ENCODE measurements around the gene RNF126.
"Not testable (repeated sequence)": the region's sequence is repeated elsewhere in the genome, so short reads cannot be mapped to it uniquely, and the experiment has no call there.

Gene RNF126

GRCh38 chr19:640161-640558 lies 22.9 kb downstream of the RNF126 start:
- Histone ChIP-seq H3K36me3 (ENCODE audit: insufficient read depth, low read depth, low read length) (no peaks in the 10 kb centered on the region), H3K9ac (ENCODE audit: low read depth, low read length) (no peak overlapping the region), H3K27ac (ENCODE audit: low read length) (no peak overlapping the region), H3K4me3 (ENCODE audit: low read length) (no peak overlapping the region; the same call in 1 of the 2 replicates), H3K9me3 (ENCODE audit: insufficient read depth, low read depth, low read length) (no peaks in the 10 kb centered on the region), H3K27me3 (ENCODE audit: insufficient read depth, low read length) (peaks cover 26% of the 10 kb centered on the region), H3K4me1 (ENCODE audit: insufficient read depth, low read length) (no peaks in the 10 kb centered on the region)

- H3K36me3 ChIP-seq (ENCODE audit: insufficient read depth, low read depth, low read length) = no peaks in the 10 kb centered on the region
- no peak within 1 kb of the TSS for H3K27ac ChIP-seq (ENCODE audit: low read length)
- no peaks in the 10 kb centered on the region for H3K4me1 ChIP-seq (ENCODE audit: insufficient read depth, low read length)
- H3K9ac ChIP-seq (ENCODE audit: low read depth, low read length) = no peak within 1 kb of the TSS
- H3K9me3 ChIP-seq (ENCODE audit: insufficient read depth, low read depth, low read length) = no peaks in the 10 kb centered on the region
- peak within 1 kb of the TSS; percentile 58 for H3K4me3 ChIP-seq (ENCODE audit: low read length)
- peaks cover 26% of the 10 kb centered on the region for H3K27me3 ChIP-seq (ENCODE audit: insufficient read depth, low read length)
Measured at GRCh38 chr19:639253-640160, 23.5 kb downstream of the RNF126 start, which contains the start of gene FGF22. Gene FGF22, plus strand, starts transcription at chr19:639879. Its CDS starts 47 bp downstream, at chr19:639926.

- peaks cover 26% of the 10 kb centered on the region for H3K27me3 ChIP-seq (ENCODE audit: insufficient read depth, low read length)
- H3K27ac ChIP-seq (ENCODE audit: low read length) = no peak overlapping the region
- no peak overlapping the region for H3K9ac ChIP-seq (ENCODE audit: low read depth, low read length)
- H3K9me3 ChIP-seq (ENCODE audit: insufficient read depth, low read depth, low read length) = no peaks in the 10 kb centered on the region
- H3K4me1 ChIP-seq (ENCODE audit: insufficient read depth, low read length) = no peaks in the 10 kb centered on the region
- H3K36me3 ChIP-seq (ENCODE audit: insufficient read depth, low read depth, low read length) = no peaks in the 10 kb centered on the region
- peak overlapping the region; percentile 58; the same call in 1 of the 2 replicates for H3K4me3 ChIP-seq (ENCODE audit: low read length)
Measured at GRCh38 chr19:638906-639252, 24.1 kb downstream of the RNF126 start.

GRCh38 chr19:634975-635652 lies 27.9 kb downstream of the RNF126 start:
- Histone ChIP-seq H3K9me3 (ENCODE audit: insufficient read depth, low read depth, low read length) (no peaks in the 10 kb centered on the region), H3K27ac (ENCODE audit: low read length) (no peak overlapping the region), H3K9ac (ENCODE audit: low read depth, low read length) (no peak overlapping the region), H3K36me3 (ENCODE audit: insufficient read depth, low read depth, low read length) (peaks cover 11% of the 10 kb centered on the region; the same call in 1 of the 2 replicates), H3K4me1 (ENCODE audit: insufficient read depth, low read length) (no peaks in the 10 kb centered on the region), H3K4me3 (ENCODE audit: low read length) (no peak overlapping the region), H3K27me3 (ENCODE audit: insufficient read depth, low read length) (peaks cover 26% of the 10 kb centered on the region)

- no peak overlapping the region for H3K27ac ChIP-seq (ENCODE audit: low read length)
- H3K4me1 ChIP-seq (ENCODE audit: insufficient read depth, low read length) = no peaks in the 10 kb centered on the region
- peak overlapping the region; percentile 79; the same call in 1 of the 2 replicates for H3K9ac ChIP-seq (ENCODE audit: low read depth, low read length)
Measured at GRCh38 chr19:633786-634639, 29.0 kb downstream of the RNF126 start.

GRCh38 chr19:633068-633785 lies 29.8 kb downstream of the RNF126 start, which contains the start of gene POLRMT:
Gene POLRMT, minus strand, starts transcription at chr19:633537. Its CDS starts 25 bp downstream, at chr19:633512.
- H3K4me3 ChIP-seq (ENCODE audit: low read length) = peak within 1 kb of the TSS; percentile 99
- no peak within 1 kb of the TSS for H3K27ac ChIP-seq (ENCODE audit: low read length)
- peaks cover 14% of the 10 kb centered on the region for H3K27me3 ChIP-seq (ENCODE audit: insufficient read depth, low read length)
- H3K4me1 ChIP-seq (ENCODE audit: insufficient read depth, low read length) = no peaks in the 10 kb centered on the region
- H3K9ac ChIP-seq (ENCODE audit: low read depth, low read length) = peak within 1 kb of the TSS; percentile 92; the same call in 1 of the 2 replicates
- no peaks in the 10 kb centered on the region for H3K9me3 ChIP-seq (ENCODE audit: insufficient read depth, low read depth, low read length)
- peaks cover 23% of the 10 kb centered on the region; the same call in 1 of the 2 replicates for H3K36me3 ChIP-seq (ENCODE audit: insufficient read depth, low read depth, low read length)

More at GRCh38 chr19:633786-634639, 29.0 kb downstream of the RNF126 start:
- H3K9me3 ChIP-seq (ENCODE audit: insufficient read depth, low read depth, low read length) = no peaks in the 10 kb centered on the region
- H3K36me3 ChIP-seq (ENCODE audit: insufficient read depth, low read depth, low read length) = peaks cover 15% of the 10 kb centered on the region; the same call in 1 of the 2 replicates
- H3K27me3 ChIP-seq (ENCODE audit: insufficient read depth, low read length) = peaks cover 22% of the 10 kb centered on the region
- H3K4me3 ChIP-seq (ENCODE audit: low read length) = peak overlapping the region; percentile 99

GRCh38 chr19:632579-633067 lies 30.4 kb downstream of the RNF126 start:
- Histone ChIP-seq H3K27ac (ENCODE audit: low read length) (no peak overlapping the region), H3K27me3 (ENCODE audit: insufficient read depth, low read length) (peaks cover 8% of the 10 kb centered on the region), H3K36me3 (ENCODE audit: insufficient read depth, low read depth, low read length) (peaks cover 28% of the 10 kb centered on the region; the same call in 1 of the 2 replicates), H3K9me3 (ENCODE audit: insufficient read depth, low read depth, low read length) (no peaks in the 10 kb centered on the region), H3K4me1 (ENCODE audit: insufficient read depth, low read length) (no peaks in the 10 kb centered on the region), H3K4me3 (ENCODE audit: low read length) (peak overlapping the region; percentile 99), H3K9ac (ENCODE audit: low read depth, low read length) (peak overlapping the region; percentile 92; the same call in 1 of the 2 replicates)

GRCh38 chr19:629961-630714 lies 32.9 kb downstream of the RNF126 start:
- no peak overlapping the region for H3K4me3 ChIP-seq (ENCODE audit: low read length)
- H3K36me3 ChIP-seq (ENCODE audit: insufficient read depth, low read depth, low read length) = peaks cover 38% of the 10 kb centered on the region
- H3K9ac ChIP-seq (ENCODE audit: low read depth, low read length) = no peak overlapping the region
- no peaks in the 10 kb centered on the region for H3K4me1 ChIP-seq (ENCODE audit: insufficient read depth, low read length)
- no peaks in the 10 kb centered on the region for H3K9me3 ChIP-seq (ENCODE audit: insufficient read depth, low read depth, low read length)
- no peaks in the 10 kb centered on the region for H3K27me3 ChIP-seq (ENCODE audit: insufficient read depth, low read length)
- no peak overlapping the region for H3K27ac ChIP-seq (ENCODE audit: low read length)

- not testable (repeated sequence) for H3K4me3 ChIP-seq (ENCODE audit: low read length); H3K9ac ChIP-seq (ENCODE audit: low read depth, low read length)
- peaks cover 42% of the 10 kb centered on the region for H3K36me3 ChIP-seq (ENCODE audit: insufficient read depth, low read depth, low read length)
Measured at GRCh38 chr19:629515-629914, 33.5 kb downstream of the RNF126 start.

GRCh38 chr19:628168-628567 lies 34.8 kb downstream of the RNF126 start:
- no peak overlapping the region for H3K4me3 ChIP-seq (ENCODE audit: low read length)
- H3K9ac ChIP-seq (ENCODE audit: low read depth, low read length) = no peak overlapping the region
- no peak overlapping the region for H3K27ac ChIP-seq (ENCODE audit: low read length)
- H3K36me3 ChIP-seq (ENCODE audit: insufficient read depth, low read depth, low read length) = peaks cover 52% of the 10 kb centered on the region
- no peaks in the 10 kb centered on the region for H3K27me3 ChIP-seq (ENCODE audit: insufficient read depth, low read length)
- no peaks in the 10 kb centered on the region for H3K9me3 ChIP-seq (ENCODE audit: insufficient read depth, low read depth, low read length)
- H3K4me1 ChIP-seq (ENCODE audit: insufficient read depth, low read length) = no peaks in the 10 kb centered on the region

More at GRCh38 chr19:629515-629914, 33.5 kb downstream of the RNF126 start:
- not testable (repeated sequence) for H3K27me3 ChIP-seq (ENCODE audit: insufficient read depth, low read length); H3K27ac ChIP-seq (ENCODE audit: low read length); H3K9me3 ChIP-seq (ENCODE audit: insufficient read depth, low read depth, low read length); H3K4me1 ChIP-seq (ENCODE audit: insufficient read depth, low read length)

Data from iPS-20b (cell line).